ENCODE results near the gene OSBPL7. TPM values are rescaled to one million over a fixed set of nuclear protein-coding genes. Genes with fewer than 3 reads are reported as not detected.
A peak's percentile ranks its signal among the peaks of the same experiment; 100 is the strongest.

OSBPL7 gene
- total and polyA plus RNA-seq, 2 donors = 6.1 to 13.3 TPM

DNA sequence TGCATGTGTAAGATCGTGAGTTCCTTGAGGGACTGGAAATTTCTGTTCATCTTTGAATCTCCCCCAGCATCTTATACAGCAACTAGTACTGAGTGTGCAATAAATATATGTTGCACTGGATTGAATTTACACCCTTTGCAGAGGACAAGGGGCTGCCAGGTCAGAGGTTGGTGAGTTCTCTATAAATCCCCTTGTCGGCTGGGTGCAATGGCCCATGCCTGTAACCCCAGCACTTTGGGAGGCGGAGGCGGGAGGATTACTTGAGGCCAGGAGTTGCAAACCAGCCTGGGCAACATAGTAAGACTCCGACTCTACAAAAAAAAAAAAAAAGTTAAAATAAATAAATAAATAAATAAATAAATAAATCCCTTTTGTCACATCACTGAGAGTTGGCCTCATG lies 38.8 kb upstream of the OSBPL7 start:
- 97% methylated on average over 5 of the region's 5 CpGs for WGBS
- Histone ChIP-seq H3K27ac (ENCODE audit: low read depth in 1 of 2, low read length in 1 of 2) (no peak overlapping the region), H3K36me3 (ENCODE audit: control insufficient read depth in 2 of 2, insufficient read depth in 2 of 2, low read length in 1 of 2) (no peaks in the 10 kb centered on the region), H3K9me3 (ENCODE audit: control insufficient read depth in 2 of 2, insufficient read depth in 1 of 2, low read length in 1 of 2) (no peaks in the 10 kb centered on the region), H3K4me3 (ENCODE audit: low read length in 2 of 2) (no peak overlapping the region), H3K27me3 (ENCODE audit: control insufficient read depth in 2 of 2, insufficient read depth in 1 of 2, low read length in 1 of 2) (peaks cover 9 to 44% of the 10 kb centered on the region in 2 donors), H3K4me1 (ENCODE audit: control insufficient read depth in 2 of 2, insufficient read depth in 2 of 2, low read length in 2 of 2) (peaks cover 3 to 19% of the 10 kb centered on the region in 2 donors)
- no peak for DNase-seq (ENCODE audit: low read depth in 6 of 9, low spot score in 9 of 9)

GRCh38 chr17:47857551-47858455 lies 36.2 kb upstream of the OSBPL7 start:
- WGBS = 59% methylated on average over 16 of the region's 16 CpGs
- Histone ChIP-seq H3K27me3 (ENCODE audit: control insufficient read depth in 2 of 2, insufficient read depth in 1 of 2, low read length in 1 of 2) (peaks cover 31 to 69% of the 10 kb centered on the region in 2 donors), H3K9me3 (ENCODE audit: control insufficient read depth in 2 of 2, insufficient read depth in 1 of 2, low read length in 1 of 2) (no peaks in the 10 kb centered on the region)

DNA sequence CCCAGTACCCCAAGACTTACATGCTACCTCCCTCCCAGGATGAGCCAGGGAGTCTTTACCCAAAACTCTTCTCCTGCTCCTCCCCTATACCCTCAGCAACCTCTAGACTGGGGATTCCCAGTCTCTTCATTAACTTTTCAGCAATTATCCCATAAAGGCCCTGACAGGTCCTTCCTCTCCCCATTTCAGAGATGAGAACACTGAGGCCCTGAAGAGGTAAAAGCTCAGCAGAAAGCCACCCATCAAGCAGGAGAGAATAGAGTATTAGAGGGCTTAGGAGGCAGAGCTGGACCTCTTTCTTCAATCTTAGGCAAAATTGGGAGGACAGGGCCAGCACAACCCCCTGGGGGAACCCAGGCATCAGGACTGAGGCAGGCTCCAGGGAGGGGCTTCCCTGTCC lies 35.2 kb upstream of the OSBPL7 start:
- DNase-seq (ENCODE audit: low read depth in 6 of 9, low spot score in 9 of 9) = no peak
- H3K4me1 ChIP-seq (ENCODE audit: control insufficient read depth in 2 of 2, insufficient read depth in 2 of 2, low read length in 2 of 2) = peaks cover 0 to 7% of the 10 kb centered on the region in 2 donors
- H3K36me3 ChIP-seq (ENCODE audit: control insufficient read depth in 2 of 2, insufficient read depth in 2 of 2, low read length in 1 of 2) = no peaks in the 10 kb centered on the region
- peaks cover 41 to 79% of the 10 kb centered on the region in 2 donors for H3K27me3 ChIP-seq (ENCODE audit: control insufficient read depth in 2 of 2, insufficient read depth in 1 of 2, low read length in 1 of 2)
- H3K4me3 ChIP-seq (ENCODE audit: low read length in 2 of 2) = no peak overlapping the region
- no peaks in the 10 kb centered on the region for H3K9me3 ChIP-seq (ENCODE audit: control insufficient read depth in 2 of 2, insufficient read depth in 1 of 2, low read length in 1 of 2)
- H3K27ac ChIP-seq (ENCODE audit: low read depth in 1 of 2, low read length in 1 of 2) = no peak overlapping the region

More at GRCh38 chr17:47857551-47858455, 36.2 kb upstream of the OSBPL7 start:
- Histone ChIP-seq H3K4me1 (ENCODE audit: control insufficient read depth in 2 of 2, insufficient read depth in 2 of 2, low read length in 2 of 2) (peaks cover 0 to 5% of the 10 kb centered on the region in 2 donors), H3K4me3 (ENCODE audit: low read length in 2 of 2) (no peak overlapping the region), H3K27ac (ENCODE audit: low read depth in 1 of 2, low read length in 1 of 2) (no peak overlapping the region), H3K36me3 (ENCODE audit: control insufficient read depth in 2 of 2, insufficient read depth in 2 of 2, low read length in 1 of 2) (no peaks in the 10 kb centered on the region)
- DNase-seq (ENCODE audit: low read depth in 6 of 9, low spot score in 9 of 9) = no peak

DNA sequence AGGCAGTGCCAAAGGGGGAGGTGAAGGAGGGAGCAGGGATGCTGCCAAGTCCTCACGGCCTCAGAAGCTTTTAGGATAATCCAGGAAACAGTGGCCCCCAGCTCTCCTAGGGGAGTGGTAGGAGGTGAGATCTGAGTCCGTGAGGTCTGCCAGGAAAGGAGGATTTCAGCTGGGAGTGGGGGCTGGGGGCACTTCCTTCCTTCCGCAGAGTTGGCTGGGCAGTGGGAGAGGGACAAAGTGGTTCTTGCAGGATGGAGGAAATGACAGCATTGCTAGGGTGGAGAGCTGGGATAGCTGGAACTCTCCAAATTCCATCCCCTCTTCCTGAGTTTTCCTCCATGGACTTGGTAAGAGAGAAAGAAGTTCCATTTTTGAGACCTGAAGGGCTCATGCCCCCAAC lies 34.1 kb upstream of the OSBPL7 start:
- 65% methylated on average over 3 of the region's 3 CpGs for WGBS
- peaks cover 52 to 87% of the 10 kb centered on the region in 2 donors for H3K27me3 ChIP-seq (ENCODE audit: control insufficient read depth in 2 of 2, insufficient read depth in 1 of 2, low read length in 1 of 2)
- no peak overlapping the region for H3K27ac ChIP-seq (ENCODE audit: low read depth in 1 of 2, low read length in 1 of 2)
- peaks cover 0 to 2% of the 10 kb centered on the region in 2 donors for H3K9me3 ChIP-seq (ENCODE audit: control insufficient read depth in 2 of 2, insufficient read depth in 1 of 2, low read length in 1 of 2)
- no peak for DNase-seq (ENCODE audit: low read depth in 6 of 9, low spot score in 9 of 9)
- no peak overlapping the region for H3K4me3 ChIP-seq (ENCODE audit: low read length in 2 of 2)
- peaks cover 0 to 14% of the 10 kb centered on the region in 2 donors for H3K4me1 ChIP-seq (ENCODE audit: control insufficient read depth in 2 of 2, insufficient read depth in 2 of 2, low read length in 2 of 2)
- H3K36me3 ChIP-seq (ENCODE audit: control insufficient read depth in 2 of 2, insufficient read depth in 2 of 2, low read length in 1 of 2) = no peaks in the 10 kb centered on the region

DNA sequence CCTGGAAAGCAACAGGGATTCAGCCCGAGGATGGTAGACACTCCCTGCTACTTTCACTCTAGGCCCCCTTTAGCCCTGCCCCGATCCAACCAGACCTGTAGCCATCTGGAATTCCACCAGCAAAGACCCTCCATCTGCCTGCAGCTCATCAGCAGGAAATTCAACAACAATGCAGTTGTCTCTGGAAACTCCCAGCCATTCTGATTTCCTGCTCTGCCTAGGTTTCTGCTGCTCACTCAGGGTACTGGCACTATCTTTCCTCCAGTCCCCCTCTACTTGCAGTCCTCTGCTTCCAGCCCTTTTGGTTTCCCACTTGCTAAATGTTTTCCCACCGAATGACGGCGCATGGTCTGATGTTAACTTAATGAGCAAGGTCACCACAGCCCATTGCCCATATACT lies 32.0 kb upstream of the OSBPL7 start:
- no peak overlapping the region for H3K27ac ChIP-seq (ENCODE audit: low read depth in 1 of 2, low read length in 1 of 2)
- no peak for DNase-seq (ENCODE audit: low read depth in 6 of 9, low spot score in 9 of 9)
- no peak overlapping the region for H3K4me3 ChIP-seq (ENCODE audit: low read length in 2 of 2)

DNA sequence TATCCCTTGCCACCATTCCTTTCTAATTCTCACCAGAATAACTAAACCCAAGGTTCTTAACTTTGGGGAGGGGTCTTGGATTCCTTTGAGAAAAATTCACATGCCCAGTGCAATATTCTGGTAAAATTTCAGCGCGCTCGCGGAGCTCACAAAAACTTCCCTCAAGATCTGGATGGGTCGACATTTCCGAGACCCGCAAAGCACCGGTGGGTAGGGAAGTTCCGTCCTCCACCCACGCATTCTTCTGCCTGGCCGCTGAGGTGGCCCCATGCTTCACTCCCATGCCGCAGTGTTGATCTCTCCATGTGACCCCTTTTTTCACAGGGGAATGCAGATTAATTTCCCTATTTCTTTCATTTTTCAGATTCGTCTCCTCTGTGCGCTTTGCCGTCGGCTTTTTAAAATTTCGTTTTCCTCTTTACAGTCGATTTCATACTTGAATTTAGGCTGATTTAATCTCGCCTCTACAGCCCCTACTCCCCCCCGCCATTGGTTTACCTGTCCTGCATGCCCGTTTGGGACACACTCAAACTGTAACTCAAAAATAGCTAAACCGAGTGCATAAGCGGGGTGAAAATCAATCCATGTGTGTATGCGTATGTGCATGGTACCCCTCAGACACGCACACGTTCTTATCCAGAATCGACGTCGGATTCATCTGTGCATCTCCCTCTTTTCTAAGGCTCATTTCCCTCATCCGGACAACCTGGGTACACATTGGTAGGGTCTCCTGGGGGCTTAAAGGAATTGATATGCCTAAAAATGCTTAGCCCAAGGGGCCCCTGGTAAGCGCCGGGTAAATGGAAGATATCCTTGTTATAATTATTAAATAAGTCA lies 30.7 kb upstream of the OSBPL7 start:
- peaks cover 2 to 24% of the 10 kb centered on the region in 2 donors for H3K4me1 ChIP-seq (ENCODE audit: control insufficient read depth in 2 of 2, insufficient read depth in 2 of 2, low read length in 2 of 2)
- 21% methylated on average over 32 of the region's 32 CpGs for WGBS
- H3K27me3 ChIP-seq (ENCODE audit: control insufficient read depth in 2 of 2, insufficient read depth in 1 of 2, low read length in 1 of 2) = peaks cover 78 to 100% of the 10 kb centered on the region in 2 donors
- DNase-seq (ENCODE audit: low read depth in 6 of 9, low spot score in 9 of 9) = no peak
- peaks cover 0 to 18% of the 10 kb centered on the region in 2 donors for H3K9me3 ChIP-seq (ENCODE audit: control insufficient read depth in 2 of 2, insufficient read depth in 1 of 2, low read length in 1 of 2)
- H3K4me3 ChIP-seq (ENCODE audit: low read length in 2 of 2) = no peak overlapping the region
- no peaks in the 10 kb centered on the region for H3K36me3 ChIP-seq (ENCODE audit: control insufficient read depth in 2 of 2, insufficient read depth in 2 of 2, low read length in 1 of 2)
- no peak overlapping the region for H3K27ac ChIP-seq (ENCODE audit: low read depth in 1 of 2, low read length in 1 of 2)

More for the DNA sequence above, 32.0 kb upstream of the OSBPL7 start:
- Histone ChIP-seq H3K36me3 (ENCODE audit: control insufficient read depth in 2 of 2, insufficient read depth in 2 of 2, low read length in 1 of 2) (no peaks in the 10 kb centered on the region), H3K4me1 (ENCODE audit: control insufficient read depth in 2 of 2, insufficient read depth in 2 of 2, low read length in 2 of 2) (peaks cover 2 to 18% of the 10 kb centered on the region in 2 donors), H3K27me3 (ENCODE audit: control insufficient read depth in 2 of 2, insufficient read depth in 1 of 2, low read length in 1 of 2) (peaks cover 69 to 96% of the 10 kb centered on the region in 2 donors), H3K9me3 (ENCODE audit: control insufficient read depth in 2 of 2, insufficient read depth in 1 of 2, low read length in 1 of 2) (peaks cover 0 to 10% of the 10 kb centered on the region in 2 donors)
- WGBS = 60% methylated on average over 5 of the region's 5 CpGs

DNA sequence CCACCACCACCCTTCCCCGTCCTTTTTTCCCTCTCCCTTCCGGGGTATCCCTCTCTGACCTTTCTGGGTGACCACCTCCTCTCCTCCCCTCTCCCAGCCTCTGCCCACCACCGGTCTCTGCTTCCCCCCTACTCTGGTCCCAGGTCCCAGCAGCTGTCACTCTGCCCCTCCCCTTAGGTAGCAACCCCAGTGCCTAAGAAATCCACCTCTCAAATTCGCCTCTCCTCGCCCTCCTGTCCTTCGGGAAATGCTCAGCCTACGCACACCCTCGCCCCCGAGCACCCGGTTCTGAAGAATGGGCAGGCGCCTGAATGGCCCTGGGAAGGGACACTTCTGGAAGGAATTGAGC lies 30.1 kb upstream of the OSBPL7 start:
- Histone ChIP-seq H3K27ac (ENCODE audit: low read depth in 1 of 2, low read length in 1 of 2) (no peak overlapping the region), H3K27me3 (ENCODE audit: control insufficient read depth in 2 of 2, insufficient read depth in 1 of 2, low read length in 1 of 2) (peaks cover 84 to 100% of the 10 kb centered on the region in 2 donors), H3K4me3 (ENCODE audit: low read length in 2 of 2) (no peak overlapping the region), H3K9me3 (ENCODE audit: control insufficient read depth in 2 of 2, insufficient read depth in 1 of 2, low read length in 1 of 2) (peaks cover 0 to 18% of the 10 kb centered on the region in 2 donors), H3K36me3 (ENCODE audit: control insufficient read depth in 2 of 2, insufficient read depth in 2 of 2, low read length in 1 of 2) (no peaks in the 10 kb centered on the region), H3K4me1 (ENCODE audit: control insufficient read depth in 2 of 2, insufficient read depth in 2 of 2, low read length in 2 of 2) (peaks cover 2 to 30% of the 10 kb centered on the region in 2 donors)
- WGBS = 31% methylated on average over 11 of the region's 11 CpGs
- no peak for DNase-seq (ENCODE audit: low read depth in 6 of 9, low spot score in 9 of 9)

GRCh38 chr17:47850692-47851573 lies 29.3 kb upstream of the OSBPL7 start, which contains the start of gene SP6:
TSS of gene SP6 (minus strand) at chr17:47851163. CDS start at chr17:47848429, 2,734 bp downstream.
- WGBS = 7% methylated on average over 71 of the region's 71 CpGs
- peak in 1 of 9 donors; percentile 47 for DNase-seq (ENCODE audit: low read depth in 6 of 9, low spot score in 9 of 9)
- peaks cover 92 to 100% of the 10 kb centered on the region in 2 donors for H3K27me3 ChIP-seq (ENCODE audit: control insufficient read depth in 2 of 2, insufficient read depth in 1 of 2, low read length in 1 of 2)
- H3K36me3 ChIP-seq (ENCODE audit: control insufficient read depth in 2 of 2, insufficient read depth in 2 of 2, low read length in 1 of 2) = no peaks in the 10 kb centered on the region
- H3K4me3 ChIP-seq (ENCODE audit: low read length in 2 of 2) = peak within 1 kb of the TSS in 1 of 2 donors; percentile 14
- H3K4me1 ChIP-seq (ENCODE audit: control insufficient read depth in 2 of 2, insufficient read depth in 2 of 2, low read length in 2 of 2) = peaks cover 2 to 37% of the 10 kb centered on the region in 2 donors
- H3K27ac ChIP-seq (ENCODE audit: low read depth in 1 of 2, low read length in 1 of 2) = no peak within 1 kb of the TSS
- H3K9me3 ChIP-seq (ENCODE audit: control insufficient read depth in 2 of 2, insufficient read depth in 1 of 2, low read length in 1 of 2) = peaks cover 0 to 18% of the 10 kb centered on the region in 2 donors

Measured in thymus (tissue), 11 donors.